ENCODE results near the gene PNMA8C.

GRCh38 chr19:46413262-46414031, 15.3 kb downstream of the PNMA8C start, which contains the start of gene CCDC8:
- TF ChIP-seq, protein P1, sequence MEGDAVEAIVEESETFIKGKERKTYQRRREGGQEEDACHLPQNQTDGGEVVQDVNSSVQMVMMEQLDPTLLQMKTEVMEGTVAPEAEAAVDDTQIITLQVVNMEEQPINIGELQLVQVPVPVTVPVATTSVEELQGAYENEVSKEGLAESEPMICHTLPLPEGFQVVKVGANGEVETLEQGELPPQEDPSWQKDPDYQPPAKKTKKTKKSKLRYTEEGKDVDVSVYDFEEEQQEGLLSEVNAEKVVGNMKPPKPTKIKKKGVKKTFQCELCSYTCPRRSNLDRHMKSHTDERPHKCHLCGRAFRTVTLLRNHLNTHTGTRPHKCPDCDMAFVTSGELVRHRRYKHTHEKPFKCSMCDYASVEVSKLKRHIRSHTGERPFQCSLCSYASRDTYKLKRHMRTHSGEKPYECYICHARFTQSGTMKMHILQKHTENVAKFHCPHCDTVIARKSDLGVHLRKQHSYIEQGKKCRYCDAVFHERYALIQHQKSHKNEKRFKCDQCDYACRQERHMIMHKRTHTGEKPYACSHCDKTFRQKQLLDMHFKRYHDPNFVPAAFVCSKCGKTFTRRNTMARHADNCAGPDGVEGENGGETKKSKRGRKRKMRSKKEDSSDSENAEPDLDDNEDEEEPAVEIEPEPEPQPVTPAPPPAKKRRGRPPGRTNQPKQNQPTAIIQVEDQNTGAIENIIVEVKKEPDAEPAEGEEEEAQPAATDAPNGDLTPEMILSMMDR (IDR thresholded peaks at IDR 0.05; ENCODE audit: borderline replicate concordance, extremely low read depth, low read length, poor library complexity, severe bottlenecking) = no peak
- no peak for TF ChIP-seq EZH2 (IDR thresholded peaks at IDR 0.05; ENCODE audit: borderline replicate concordance, low read depth, low read length, severe bottlenecking)

Measured in DND-41 (cell line).